Panc1 (cell line): ENCODE data around the gene KTI12.

Source experiments
- POLR2AphosphoS5 ChIP-seq: IDR thresholded peaks from 2 replicates; pipeline ENCODE4 v1.6.1; 2012; ENCODE audit warnings: mild to moderate bottlenecking, low read depth, low read length, moderate library complexity
- TCF7L2 ChIP-seq: IDR thresholded peaks from 2 replicates; pipeline ENCODE4 v1.6.1; 2011; ENCODE audit warnings: mild to moderate bottlenecking, low read depth, low read length, inconsistent platforms
- TF ChIP-seq, protein P1 (sequence below), 2 experiments: IDR thresholded peaks; 2 replicates each; pipeline ENCODE4 v1.6.1; 2011 to 2012; ENCODE audit warnings: low read depth in 2 of 2, control low read depth in 1 of 2, low read length in 1 of 2, mild to moderate bottlenecking in 1 of 2, moderate library complexity in 1 of 2; ENCODE audit not compliant: insufficient read depth in 1 of 2
- TF ChIP-seq, protein P2 (sequence below): fragments of 450-650 bp; IDR thresholded peaks from 2 replicates; pipeline ENCODE4 v1.5.1; 2017; ENCODE audit warnings: mild to moderate bottlenecking

DNA sequence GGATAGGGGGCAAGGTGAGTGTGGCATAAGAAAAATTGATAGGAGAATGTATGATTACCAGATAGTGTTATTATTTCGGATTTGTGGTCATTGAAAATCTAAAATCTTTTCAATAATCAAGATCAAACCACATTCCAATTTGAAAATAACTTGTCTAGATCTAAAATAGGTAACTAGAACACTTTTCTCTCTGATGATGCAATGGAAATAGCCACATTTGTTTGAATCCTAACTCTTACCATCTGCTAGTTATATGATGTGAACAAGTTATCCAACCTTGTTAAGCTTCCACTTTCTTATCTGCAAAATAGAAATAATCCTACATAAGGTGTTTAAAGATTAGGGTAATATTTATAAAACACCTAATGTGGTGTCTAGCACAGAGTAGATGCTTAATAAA, 26.3 kb upstream of the KTI12 start:
- TF ChIP-seq, protein P1, sequence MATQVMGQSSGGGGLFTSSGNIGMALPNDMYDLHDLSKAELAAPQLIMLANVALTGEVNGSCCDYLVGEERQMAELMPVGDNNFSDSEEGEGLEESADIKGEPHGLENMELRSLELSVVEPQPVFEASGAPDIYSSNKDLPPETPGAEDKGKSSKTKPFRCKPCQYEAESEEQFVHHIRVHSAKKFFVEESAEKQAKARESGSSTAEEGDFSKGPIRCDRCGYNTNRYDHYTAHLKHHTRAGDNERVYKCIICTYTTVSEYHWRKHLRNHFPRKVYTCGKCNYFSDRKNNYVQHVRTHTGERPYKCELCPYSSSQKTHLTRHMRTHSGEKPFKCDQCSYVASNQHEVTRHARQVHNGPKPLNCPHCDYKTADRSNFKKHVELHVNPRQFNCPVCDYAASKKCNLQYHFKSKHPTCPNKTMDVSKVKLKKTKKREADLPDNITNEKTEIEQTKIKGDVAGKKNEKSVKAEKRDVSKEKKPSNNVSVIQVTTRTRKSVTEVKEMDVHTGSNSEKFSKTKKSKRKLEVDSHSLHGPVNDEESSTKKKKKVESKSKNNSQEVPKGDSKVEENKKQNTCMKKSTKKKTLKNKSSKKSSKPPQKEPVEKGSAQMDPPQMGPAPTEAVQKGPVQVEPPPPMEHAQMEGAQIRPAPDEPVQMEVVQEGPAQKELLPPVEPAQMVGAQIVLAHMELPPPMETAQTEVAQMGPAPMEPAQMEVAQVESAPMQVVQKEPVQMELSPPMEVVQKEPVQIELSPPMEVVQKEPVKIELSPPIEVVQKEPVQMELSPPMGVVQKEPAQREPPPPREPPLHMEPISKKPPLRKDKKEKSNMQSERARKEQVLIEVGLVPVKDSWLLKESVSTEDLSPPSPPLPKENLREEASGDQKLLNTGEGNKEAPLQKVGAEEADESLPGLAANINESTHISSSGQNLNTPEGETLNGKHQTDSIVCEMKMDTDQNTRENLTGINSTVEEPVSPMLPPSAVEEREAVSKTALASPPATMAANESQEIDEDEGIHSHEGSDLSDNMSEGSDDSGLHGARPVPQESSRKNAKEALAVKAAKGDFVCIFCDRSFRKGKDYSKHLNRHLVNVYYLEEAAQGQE (IDR thresholded peaks at IDR 0.05; ENCODE audit: insufficient read depth in 1 of 2, low read depth in 2 of 2, low read length in 1 of 2), result no peak
- TF ChIP-seq TCF7L2, result no peak
- TF ChIP-seq, protein P2, sequence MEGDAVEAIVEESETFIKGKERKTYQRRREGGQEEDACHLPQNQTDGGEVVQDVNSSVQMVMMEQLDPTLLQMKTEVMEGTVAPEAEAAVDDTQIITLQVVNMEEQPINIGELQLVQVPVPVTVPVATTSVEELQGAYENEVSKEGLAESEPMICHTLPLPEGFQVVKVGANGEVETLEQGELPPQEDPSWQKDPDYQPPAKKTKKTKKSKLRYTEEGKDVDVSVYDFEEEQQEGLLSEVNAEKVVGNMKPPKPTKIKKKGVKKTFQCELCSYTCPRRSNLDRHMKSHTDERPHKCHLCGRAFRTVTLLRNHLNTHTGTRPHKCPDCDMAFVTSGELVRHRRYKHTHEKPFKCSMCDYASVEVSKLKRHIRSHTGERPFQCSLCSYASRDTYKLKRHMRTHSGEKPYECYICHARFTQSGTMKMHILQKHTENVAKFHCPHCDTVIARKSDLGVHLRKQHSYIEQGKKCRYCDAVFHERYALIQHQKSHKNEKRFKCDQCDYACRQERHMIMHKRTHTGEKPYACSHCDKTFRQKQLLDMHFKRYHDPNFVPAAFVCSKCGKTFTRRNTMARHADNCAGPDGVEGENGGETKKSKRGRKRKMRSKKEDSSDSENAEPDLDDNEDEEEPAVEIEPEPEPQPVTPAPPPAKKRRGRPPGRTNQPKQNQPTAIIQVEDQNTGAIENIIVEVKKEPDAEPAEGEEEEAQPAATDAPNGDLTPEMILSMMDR, result no peak
- no peak for TF ChIP-seq POLR2AphosphoS5
